OCI-LY1 (cell line): ENCODE results near the gene COG7.

Experiments used
- H2AFZ ChIP-seq: fragments of 200-600 bp; sonication (generic), shearing (Covaris generic); 2 replicates; pipeline ENCODE4 v1.6.0; 2014; ENCODE audit warnings: antibody characterized with exemption, mild to moderate bottlenecking, low read length
- H3F3A ChIP-seq: fragments of 200-600 bp; sonication (generic), shearing (Covaris generic); 2 replicates; pipeline ENCODE4 v1.6.0; 2014; ENCODE audit warnings: mild to moderate bottlenecking, antibody characterized with exemption, low read length, moderate library complexity; ENCODE audit not compliant: insufficient read depth
- H3K27ac ChIP-seq: fragments of 200-600 bp; sonication (generic); 2 replicates; pipeline ENCODE4 v1.5.1; 2014; ENCODE audit warnings: low read length, mixed run types, mild to moderate bottlenecking, low read depth; ENCODE audit not compliant: poor library complexity, severe bottlenecking
- H3K27me3 ChIP-seq: fragments of 200-600 bp; sonication (generic); 2 replicates; pipeline ENCODE4 v1.6.0; 2014; ENCODE audit warnings: antibody characterized with exemption, mild to moderate bottlenecking, low read length, moderate library complexity; ENCODE audit not compliant: insufficient read depth
- H3K36me3 ChIP-seq: fragments of 200-600 bp; sonication (generic); 2 replicates; pipeline ENCODE4 v1.6.1; 2014; ENCODE audit warnings: mild to moderate bottlenecking, antibody characterized with exemption, low read length, moderate library complexity, mixed read lengths; ENCODE audit not compliant: insufficient read depth
- H3K4me1 ChIP-seq: fragments of 200-600 bp; sonication (generic); 2 replicates; pipeline ENCODE4 v1.5.1; 2014; ENCODE audit warnings: mild to moderate bottlenecking, low read length, moderate library complexity; ENCODE audit not compliant: insufficient read depth, severe bottlenecking
- H3K4me2 ChIP-seq: fragments of 200-600 bp; sonication (generic), shearing (Covaris generic); 2 replicates; pipeline ENCODE4 v1.6.1; 2014; ENCODE audit warnings: low read length
- H3K4me3 ChIP-seq: fragments of 200-600 bp; sonication (generic); 2 replicates; pipeline ENCODE4 v1.5.1; 2014; ENCODE audit warnings: low read length, low read depth, mild to moderate bottlenecking, mixed read lengths; ENCODE audit not compliant: poor library complexity, severe bottlenecking
- H3K79me2 ChIP-seq: fragments of 200-600 bp; shearing (Covaris generic); 2 replicates; pipeline ENCODE4 v1.6.1; 2016; ENCODE audit warnings: mixed run types, low read length, mixed read lengths; ENCODE audit not compliant: insufficient read depth
- H3K9ac ChIP-seq: fragments of 200-600 bp; sonication (generic), shearing (Covaris generic); 2 replicates; pipeline ENCODE4 v1.6.1; 2014; ENCODE audit warnings: mild to moderate bottlenecking, low read length, mixed read lengths
- H3K9me2 ChIP-seq: fragments of 200-600 bp; sonication (generic), shearing (Covaris generic); 2 replicates; pipeline ENCODE4 v1.6.1; 2014; ENCODE audit warnings: low read depth, mild to moderate bottlenecking, low read length, mixed read lengths
- H3K9me3 ChIP-seq: fragments of 200-600 bp; shearing (Covaris generic); 2 replicates; pipeline ENCODE4 v1.6.1; 2014; ENCODE audit warnings: low read length, mixed read lengths
- H4K20me1 ChIP-seq: fragments of 200-600 bp; sonication (generic), shearing (Covaris generic); 2 replicates; pipeline ENCODE4 v1.6.0; 2016; ENCODE audit warnings: mild to moderate bottlenecking, low read length; ENCODE audit not compliant: insufficient read depth
- EZH2 ChIP-seq: fragments of 200-600 bp; sonication (generic), shearing (Covaris generic); IDR thresholded peaks from 2 replicates; pipeline ENCODE4 v1.8.0; 2017; ENCODE audit warnings: borderline replicate concordance, mixed run types, mild to moderate bottlenecking, antibody characterized with exemption, low read length, moderate library complexity, mixed read lengths
- TF ChIP-seq, protein P1 (sequence below): fragments of 200-600 bp; sonication (generic), shearing (Covaris generic); IDR thresholded peaks from 2 replicates; pipeline ENCODE4 v1.5.1; 2017; ENCODE audit warnings: mild to moderate bottlenecking, antibody characterized with exemption, low read length, moderate library complexity, mixed read lengths

The COG7 gene

DNA sequence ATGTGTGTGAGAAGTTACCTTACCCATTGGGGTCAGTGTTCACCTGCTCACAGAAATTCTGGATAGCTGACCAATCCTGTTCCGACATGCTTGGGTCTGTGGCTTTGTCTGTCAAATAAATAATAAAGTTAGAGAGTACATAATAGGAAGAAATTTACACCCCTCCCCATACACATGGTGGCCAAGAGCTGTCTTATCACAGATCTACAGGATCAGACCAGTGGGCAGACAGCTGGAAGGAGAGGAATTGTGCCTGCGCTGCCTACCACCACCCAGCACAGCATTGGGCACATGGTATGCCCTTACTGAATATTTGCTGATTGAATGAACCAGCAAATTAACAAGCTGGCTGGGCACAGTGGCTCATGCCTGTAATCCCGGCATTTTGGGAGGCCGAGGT lies 42.7 kb upstream of the COG7 start:
- H3K4me2 ChIP-seq, result no peak overlapping the region
- no peaks in the 10 kb centered on the region for H3K27me3 ChIP-seq
- H3F3A ChIP-seq, result no peaks in the 10 kb centered on the region
- H2AFZ ChIP-seq, result no peak overlapping the region
- H3K9ac ChIP-seq, result no peak overlapping the region
- H3K27ac ChIP-seq, result no peak overlapping the region
- H4K20me1 ChIP-seq, result no peaks in the 10 kb centered on the region; the same call in 1 of the 2 replicates
- H3K36me3 ChIP-seq, result peaks cover 64% of the 10 kb centered on the region
- no peaks in the 10 kb centered on the region for H3K9me2 ChIP-seq
- H3K4me3 ChIP-seq, result no peak overlapping the region
- peaks cover 39% of the 10 kb centered on the region for H3K4me1 ChIP-seq
- H3K9me3 ChIP-seq, result no peaks in the 10 kb centered on the region
- TF ChIP-seq, protein P1, sequence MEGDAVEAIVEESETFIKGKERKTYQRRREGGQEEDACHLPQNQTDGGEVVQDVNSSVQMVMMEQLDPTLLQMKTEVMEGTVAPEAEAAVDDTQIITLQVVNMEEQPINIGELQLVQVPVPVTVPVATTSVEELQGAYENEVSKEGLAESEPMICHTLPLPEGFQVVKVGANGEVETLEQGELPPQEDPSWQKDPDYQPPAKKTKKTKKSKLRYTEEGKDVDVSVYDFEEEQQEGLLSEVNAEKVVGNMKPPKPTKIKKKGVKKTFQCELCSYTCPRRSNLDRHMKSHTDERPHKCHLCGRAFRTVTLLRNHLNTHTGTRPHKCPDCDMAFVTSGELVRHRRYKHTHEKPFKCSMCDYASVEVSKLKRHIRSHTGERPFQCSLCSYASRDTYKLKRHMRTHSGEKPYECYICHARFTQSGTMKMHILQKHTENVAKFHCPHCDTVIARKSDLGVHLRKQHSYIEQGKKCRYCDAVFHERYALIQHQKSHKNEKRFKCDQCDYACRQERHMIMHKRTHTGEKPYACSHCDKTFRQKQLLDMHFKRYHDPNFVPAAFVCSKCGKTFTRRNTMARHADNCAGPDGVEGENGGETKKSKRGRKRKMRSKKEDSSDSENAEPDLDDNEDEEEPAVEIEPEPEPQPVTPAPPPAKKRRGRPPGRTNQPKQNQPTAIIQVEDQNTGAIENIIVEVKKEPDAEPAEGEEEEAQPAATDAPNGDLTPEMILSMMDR, result no peak
- TF ChIP-seq EZH2, result no peak
- H3K79me2 ChIP-seq, result peaks cover 37% of the 10 kb centered on the region

DNA sequence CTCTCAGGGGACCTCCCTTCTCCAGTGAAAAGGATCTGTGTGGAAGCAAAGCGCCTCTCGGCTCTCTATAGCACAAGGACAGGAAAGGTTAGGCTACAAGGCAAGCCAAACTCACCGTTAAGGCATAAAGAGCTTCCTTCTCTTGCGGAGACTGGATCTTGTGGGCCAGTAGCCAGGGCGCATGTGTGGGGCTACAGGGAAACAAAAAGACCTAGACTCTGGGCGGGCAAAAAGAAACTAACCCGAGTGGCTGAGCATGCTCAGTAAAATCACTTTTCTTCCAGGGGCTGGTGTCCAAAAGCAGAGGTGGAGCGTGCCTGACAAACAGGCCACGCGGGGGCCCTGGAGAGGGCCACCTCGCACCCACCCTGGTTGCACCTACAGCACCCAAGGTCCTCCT lies 41.2 kb upstream of the COG7 start:
- TF ChIP-seq EZH2, result no peak
- TF ChIP-seq, protein P1, result no peak
- peaks cover 22% of the 10 kb centered on the region for H3K79me2 ChIP-seq
- H2AFZ ChIP-seq, result no peak overlapping the region
- no peaks in the 10 kb centered on the region for H3K9me2 ChIP-seq
- H3K27ac ChIP-seq, result no peak overlapping the region
- peaks cover 79% of the 10 kb centered on the region for H3K36me3 ChIP-seq
- H4K20me1 ChIP-seq, result no peaks in the 10 kb centered on the region; the same call in 1 of the 2 replicates
- no peak overlapping the region for H3K4me2 ChIP-seq
- H3K4me3 ChIP-seq, result no peak overlapping the region
- H3K4me1 ChIP-seq, result peaks cover 24% of the 10 kb centered on the region
- H3K9ac ChIP-seq, result no peak overlapping the region
- H3K27me3 ChIP-seq, result no peaks in the 10 kb centered on the region
- no peaks in the 10 kb centered on the region for H3K9me3 ChIP-seq
- H3F3A ChIP-seq, result no peaks in the 10 kb centered on the region

- no peak overlapping the region for H3K4me2 ChIP-seq
- H3K36me3 ChIP-seq, result peaks cover 98% of the 10 kb centered on the region
- no peak overlapping the region for H3K4me3 ChIP-seq
- H2AFZ ChIP-seq, result no peak overlapping the region
- H3K9ac ChIP-seq, result no peak overlapping the region
- no peaks in the 10 kb centered on the region for H3F3A ChIP-seq
- no peak overlapping the region for H3K27ac ChIP-seq
- H3K4me1 ChIP-seq, result no peaks in the 10 kb centered on the region
- TF ChIP-seq, protein P1, result no peak
- no peaks in the 10 kb centered on the region for H3K9me3 ChIP-seq
- no peaks in the 10 kb centered on the region for H3K9me2 ChIP-seq
- H4K20me1 ChIP-seq, result no peaks in the 10 kb centered on the region; the same call in 1 of the 2 replicates
- no peaks in the 10 kb centered on the region for H3K79me2 ChIP-seq
- H3K27me3 ChIP-seq, result no peaks in the 10 kb centered on the region
Observed at GRCh38 chr16:23491490-23492391, 38.8 kb upstream of the COG7 start.
